HCT116 (cell line): Measurements from ENCODE around the gene NCBP1. TPM values are rescaled to one million over a fixed set of nuclear protein-coding genes. Genes with fewer than 3 reads are reported as not detected.

Experiments used
- CBX3 ChIP-seq: IDR thresholded peaks from 2 replicates; pipeline ENCODE4 v1.6.1; 2012; ENCODE audit warnings: low read depth
- CTCF ChIP-seq, 3 experiments: fragments of 200-600 bp in 1 of 3; sonication (generic) in 1 of 3; IDR thresholded peaks in 2 of 3; conservative IDR thresholded peaks in 1 of 3; 2 replicates each; pipeline ENCODE4 v1.5.1; 2012 to 2017; ENCODE audit warnings: low read depth in 2 of 3, low read length in 2 of 3, antibody characterized with exemption in 1 of 3, borderline replicate concordance in 1 of 3, control low read depth in 1 of 3, mild to moderate bottlenecking in 1 of 3, mixed read lengths in 1 of 3, mixed run types in 1 of 3, moderate library complexity in 1 of 3; ENCODE audit not compliant: insufficient read depth in 1 of 3
- EZH2phosphoT487 ChIP-seq: fragments of 200-600 bp; IDR thresholded peaks from 2 replicates; pipeline ENCODE4 v1.6.1; 2018; ENCODE audit warnings: antibody characterized with exemption, borderline replicate concordance
- RAD21 ChIP-seq: IDR thresholded peaks from 2 replicates; pipeline ENCODE4 v1.6.1; 2012; ENCODE audit warnings: low read depth, mild to moderate bottlenecking
- SP1 ChIP-seq: IDR thresholded peaks from 2 replicates; pipeline ENCODE4 v1.6.1; 2012; ENCODE audit warnings: low read depth
- SRF ChIP-seq: IDR thresholded peaks from 2 replicates; pipeline ENCODE4 v1.6.1; 2012; ENCODE audit warnings: low read depth
- TCF7L2 ChIP-seq: IDR thresholded peaks from 2 replicates; pipeline ENCODE4 v1.7.0; 2011; ENCODE audit warnings: borderline replicate concordance, inconsistent platforms; ENCODE audit not compliant: insufficient read depth, insufficient read length; ENCODE audit errors: extremely low read depth
- ZNF274 ChIP-seq: fragments of 200-500 bp; sonication (Bioruptor generic); IDR thresholded peaks from 2 replicates; pipeline ENCODE4 v1.6.1; 2014; ENCODE audit warnings: mild to moderate bottlenecking, low read depth, low read length, inconsistent platforms
- total RNA-seq: library from RNA; stranded (reverse); gene quantifications from one replicate; pipeline ENCODE4 v1.2.1, GENCODE V29; 2021; ENCODE audit not compliant: unreplicated experiment
- TF ChIP-seq, protein P1 (sequence below): IDR thresholded peaks from 2 replicates; pipeline ENCODE4 v1.6.1; 2012; ENCODE audit warnings: low read depth
- TF ChIP-seq, protein P2 (sequence below): IDR thresholded peaks from 2 replicates; pipeline ENCODE4 v1.6.1; 2011; ENCODE audit warnings: mild to moderate bottlenecking, low read length, moderate library complexity; ENCODE audit not compliant: insufficient replicate concordance; ENCODE audit errors: extremely low read depth

The NCBP1 gene
- total RNA-seq, 1 experiment from 2014 or later: 32.9 TPM

GRCh38 chr9:97696803-97697601, 63.4 kb downstream of the NCBP1 start, which contains the start of gene XPA (continued):
- TF ChIP-seq, protein P1, sequence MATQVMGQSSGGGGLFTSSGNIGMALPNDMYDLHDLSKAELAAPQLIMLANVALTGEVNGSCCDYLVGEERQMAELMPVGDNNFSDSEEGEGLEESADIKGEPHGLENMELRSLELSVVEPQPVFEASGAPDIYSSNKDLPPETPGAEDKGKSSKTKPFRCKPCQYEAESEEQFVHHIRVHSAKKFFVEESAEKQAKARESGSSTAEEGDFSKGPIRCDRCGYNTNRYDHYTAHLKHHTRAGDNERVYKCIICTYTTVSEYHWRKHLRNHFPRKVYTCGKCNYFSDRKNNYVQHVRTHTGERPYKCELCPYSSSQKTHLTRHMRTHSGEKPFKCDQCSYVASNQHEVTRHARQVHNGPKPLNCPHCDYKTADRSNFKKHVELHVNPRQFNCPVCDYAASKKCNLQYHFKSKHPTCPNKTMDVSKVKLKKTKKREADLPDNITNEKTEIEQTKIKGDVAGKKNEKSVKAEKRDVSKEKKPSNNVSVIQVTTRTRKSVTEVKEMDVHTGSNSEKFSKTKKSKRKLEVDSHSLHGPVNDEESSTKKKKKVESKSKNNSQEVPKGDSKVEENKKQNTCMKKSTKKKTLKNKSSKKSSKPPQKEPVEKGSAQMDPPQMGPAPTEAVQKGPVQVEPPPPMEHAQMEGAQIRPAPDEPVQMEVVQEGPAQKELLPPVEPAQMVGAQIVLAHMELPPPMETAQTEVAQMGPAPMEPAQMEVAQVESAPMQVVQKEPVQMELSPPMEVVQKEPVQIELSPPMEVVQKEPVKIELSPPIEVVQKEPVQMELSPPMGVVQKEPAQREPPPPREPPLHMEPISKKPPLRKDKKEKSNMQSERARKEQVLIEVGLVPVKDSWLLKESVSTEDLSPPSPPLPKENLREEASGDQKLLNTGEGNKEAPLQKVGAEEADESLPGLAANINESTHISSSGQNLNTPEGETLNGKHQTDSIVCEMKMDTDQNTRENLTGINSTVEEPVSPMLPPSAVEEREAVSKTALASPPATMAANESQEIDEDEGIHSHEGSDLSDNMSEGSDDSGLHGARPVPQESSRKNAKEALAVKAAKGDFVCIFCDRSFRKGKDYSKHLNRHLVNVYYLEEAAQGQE: no peak
- TF ChIP-seq EZH2phosphoT487 (no peak), RAD21 (no peak), SRF (no peak), CBX3 (no peak), TCF7L2 (peak; percentile 22), CTCF (IDR thresholded peaks at IDR 0.05 in 2 of 3, conservative IDR thresholded peaks at IDR 0.05 in 1 of 3; ENCODE audit: borderline replicate concordance in 1 of 3, insufficient read depth in 1 of 3, low read depth in 2 of 3, low read length in 2 of 3) (no peak), SP1 (no peak), ZNF274 (no peak)
- TF ChIP-seq, protein P2, sequence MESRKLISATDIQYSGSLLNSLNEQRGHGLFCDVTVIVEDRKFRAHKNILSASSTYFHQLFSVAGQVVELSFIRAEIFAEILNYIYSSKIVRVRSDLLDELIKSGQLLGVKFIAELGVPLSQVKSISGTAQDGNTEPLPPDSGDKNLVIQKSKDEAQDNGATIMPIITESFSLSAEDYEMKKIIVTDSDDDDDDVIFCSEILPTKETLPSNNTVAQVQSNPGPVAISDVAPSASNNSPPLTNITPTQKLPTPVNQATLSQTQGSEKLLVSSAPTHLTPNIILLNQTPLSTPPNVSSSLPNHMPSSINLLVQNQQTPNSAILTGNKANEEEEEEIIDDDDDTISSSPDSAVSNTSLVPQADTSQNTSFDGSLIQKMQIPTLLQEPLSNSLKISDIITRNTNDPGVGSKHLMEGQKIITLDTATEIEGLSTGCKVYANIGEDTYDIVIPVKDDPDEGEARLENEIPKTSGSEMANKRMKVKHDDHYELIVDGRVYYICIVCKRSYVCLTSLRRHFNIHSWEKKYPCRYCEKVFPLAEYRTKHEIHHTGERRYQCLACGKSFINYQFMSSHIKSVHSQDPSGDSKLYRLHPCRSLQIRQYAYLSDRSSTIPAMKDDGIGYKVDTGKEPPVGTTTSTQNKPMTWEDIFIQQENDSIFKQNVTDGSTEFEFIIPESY: no peak
